DMS114 treated with DMSO at 0.1 percent for 48 hours (cell line): ENCODE measurements around the gene OR4M1.
"Not testable (repeated sequence)": the region's sequence is repeated elsewhere in the genome, so short reads cannot be mapped to it uniquely, and the experiment has no call there.

Experiments
- DNase-seq: peaks from one replicate; lab custom pipeline; 2025; ENCODE audit not compliant: unreplicated experiment; lab: John Stamatoyannopoulos, UW

Gene OR4M1

GRCh38 chr14:19773204-19773603 lies at the start of gene OR4M1:
TSS of gene OR4M1 (plus strand) at chr14:19773504. CDS start at chr14:19780323, 6,819 bp downstream.
- DNase-seq = not testable (repeated sequence)

- DNase-seq = no peak
Measured at GRCh38 chr14:19729359-19729758, 43.9 kb upstream of the OR4M1 start.

GRCh38 chr14:19729763-19730162 lies 43.5 kb upstream of the OR4M1 start:
- DNase-seq = no peak

GRCh38 chr14:19733893-19734292 lies 39.4 kb upstream of the OR4M1 start:
- DNase-seq = not testable (repeated sequence)

GRCh38 chr14:19743256-19743655 lies 30.0 kb upstream of the OR4M1 start, which contains the start of gene OR4Q3:
TSS of gene OR4Q3 (plus strand) at chr14:19743571.
- DNase-seq = no peak

GRCh38 chr14:19752316-19752715 lies 21.0 kb upstream of the OR4M1 start:
- not testable (repeated sequence) for DNase-seq

- no peak for DNase-seq
Measured at GRCh38 chr14:19754172-19754571, 19.1 kb upstream of the OR4M1 start.

- DNase-seq = not testable (repeated sequence)
Measured at GRCh38 chr14:19771491-19771890, 1.8 kb upstream of the OR4M1 start.

GRCh38 chr14:19771895-19772430 lies 1.3 kb upstream of the OR4M1 start:
- no peak for DNase-seq

GRCh38 chr14:19772454-19772853 lies 850 bp upstream of the OR4M1 start:
- DNase-seq = not testable (repeated sequence)

GRCh38 chr14:19775587-19775986 lies 2.3 kb downstream of the OR4M1 start:
- no peak for DNase-seq

- not testable (repeated sequence) for DNase-seq
Measured at GRCh38 chr14:19785848-19786247, 12.5 kb downstream of the OR4M1 start.

- DNase-seq = not testable (repeated sequence)
Measured at GRCh38 chr14:19787318-19787717, 14.0 kb downstream of the OR4M1 start.

- not testable (repeated sequence) for DNase-seq
Measured at GRCh38 chr14:19788150-19788549, 14.8 kb downstream of the OR4M1 start.

GRCh38 chr14:19796520-19797108 lies 23.3 kb downstream of the OR4M1 start:
- not testable (repeated sequence) for DNase-seq

GRCh38 chr14:19799880-19800279 lies 26.6 kb downstream of the OR4M1 start:
- DNase-seq = no peak

- DNase-seq = no peak
Measured at GRCh38 chr14:19800282-19801117, 27.2 kb downstream of the OR4M1 start.

GRCh38 chr14:19801118-19801464 lies 27.8 kb downstream of the OR4M1 start:
- no peak for DNase-seq

- not testable (repeated sequence) for DNase-seq
Measured at GRCh38 chr14:19803470-19803869, 30.2 kb downstream of the OR4M1 start, which contains the start of gene OR4N2. TSS of gene OR4N2 (plus strand) at chr14:19803770. CDS start at chr14:19827449, 23,679 bp downstream.

GRCh38 chr14:19813171-19813920 lies 40.0 kb downstream of the OR4M1 start:
- DNase-seq = not testable (repeated sequence)

- DNase-seq = not testable (repeated sequence)
Measured at GRCh38 chr14:19819879-19820278, 46.6 kb downstream of the OR4M1 start.
